M059J (cell line): Measurements from ENCODE around the gene BAIAP2L1. TPM values are rescaled to one million over a fixed set of nuclear protein-coding genes. Genes with fewer than 3 reads are reported as not detected.
"Not testable (repeated sequence)": the region's sequence is repeated elsewhere in the genome, so short reads cannot be mapped to it uniquely, and the experiment has no call there.

Source experiments
- DNase-seq: peaks from one replicate; pipeline ENCODE4 v3.0.0-alpha.2; 2012; ENCODE audit warnings: low read depth
- total RNA-seq: library from RNA; depleted of rRNA; stranded (reverse); fragments of >200 nt; shearing (Covaris generic); gene quantifications from 2 replicates; pipeline ENCODE4 v1.2.3, GENCODE V29; 2014; rRNA removed

The BAIAP2L1 gene, protein sequence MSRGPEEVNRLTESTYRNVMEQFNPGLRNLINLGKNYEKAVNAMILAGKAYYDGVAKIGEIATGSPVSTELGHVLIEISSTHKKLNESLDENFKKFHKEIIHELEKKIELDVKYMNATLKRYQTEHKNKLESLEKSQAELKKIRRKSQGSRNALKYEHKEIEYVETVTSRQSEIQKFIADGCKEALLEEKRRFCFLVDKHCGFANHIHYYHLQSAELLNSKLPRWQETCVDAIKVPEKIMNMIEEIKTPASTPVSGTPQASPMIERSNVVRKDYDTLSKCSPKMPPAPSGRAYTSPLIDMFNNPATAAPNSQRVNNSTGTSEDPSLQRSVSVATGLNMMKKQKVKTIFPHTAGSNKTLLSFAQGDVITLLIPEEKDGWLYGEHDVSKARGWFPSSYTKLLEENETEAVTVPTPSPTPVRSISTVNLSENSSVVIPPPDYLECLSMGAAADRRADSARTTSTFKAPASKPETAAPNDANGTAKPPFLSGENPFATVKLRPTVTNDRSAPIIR
- 19.3 and 28.7 TPM in 2 replicates for total RNA-seq

DNA sequence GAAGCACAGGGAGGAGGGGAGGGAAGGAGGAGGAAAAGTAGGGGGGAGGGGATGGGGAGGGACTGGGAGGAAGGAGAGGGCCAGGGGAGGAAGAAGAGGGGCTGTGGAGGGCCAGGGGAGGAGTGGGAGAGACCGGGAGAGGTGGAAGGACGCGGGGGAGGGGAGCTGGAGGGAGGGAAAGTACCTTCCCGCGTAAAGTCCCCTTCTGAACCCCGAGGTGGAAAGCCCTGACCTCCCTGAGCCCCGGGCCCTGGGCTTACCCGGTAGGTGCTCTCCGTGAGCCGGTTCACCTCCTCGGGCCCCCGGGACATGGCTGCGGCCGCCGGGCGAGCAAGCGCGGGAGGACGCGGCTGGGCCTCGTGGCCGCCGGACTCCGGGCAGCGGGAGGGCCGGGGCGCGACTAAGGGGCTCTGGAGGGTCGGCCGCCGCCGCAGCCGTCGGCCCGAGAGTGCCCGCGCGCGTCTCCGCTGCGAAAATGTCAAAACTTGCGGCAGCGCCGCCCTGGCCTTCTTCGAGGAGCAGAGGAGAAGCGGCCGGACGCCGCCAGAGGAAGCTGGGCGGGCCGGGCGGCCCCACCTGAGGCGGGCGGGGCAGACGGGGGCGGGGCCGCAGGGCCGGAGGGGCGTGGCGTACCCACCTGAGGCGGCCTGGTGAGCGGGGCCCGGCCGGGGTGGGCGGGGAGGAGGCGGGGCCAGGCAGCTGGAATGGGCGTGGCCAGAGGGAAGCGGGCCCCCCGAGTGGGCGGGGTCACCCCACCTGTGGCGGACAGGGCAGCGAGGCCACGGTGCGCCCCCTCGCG is at the start of gene BAIAP2L1:
Gene BAIAP2L1 (minus strand): TSS at position 549 of the 799 bp plus-strand sequence. CDS start 238 bp downstream, at position 311.
- DNase-seq: peak; percentile 82

- DNase-seq: no peak
These were observed 47.9 kb upstream of the BAIAP2L1 start for GRCh38 chr7:98448766-98449165.

GRCh38 chr7:98440992-98441391 is 40.1 kb upstream of the BAIAP2L1 start:
- DNase-seq: not testable (repeated sequence)

GRCh38 chr7:98439484-98439883 is 38.6 kb upstream of the BAIAP2L1 start:
- no peak for DNase-seq

DNA sequence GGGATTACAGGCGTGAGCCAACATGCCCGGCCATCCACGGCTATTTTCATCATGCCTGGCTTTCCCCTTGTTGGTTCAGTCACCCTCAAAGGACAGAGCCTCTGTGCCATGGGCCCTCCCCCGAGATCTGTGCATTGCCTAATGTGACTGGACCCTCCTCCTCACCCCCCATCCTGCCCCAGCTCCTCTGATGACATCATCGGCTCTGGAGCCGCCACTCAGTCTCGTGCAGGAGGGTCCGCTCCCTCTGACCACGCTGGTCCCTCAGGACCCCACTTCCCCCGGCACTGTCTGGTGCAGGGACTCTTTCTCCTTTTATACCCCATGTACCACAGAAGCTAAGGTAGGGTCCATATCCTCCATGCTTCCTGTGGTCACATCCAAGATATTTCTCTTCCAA is 33.2 kb upstream of the BAIAP2L1 start:
- DNase-seq: no peak

DNA sequence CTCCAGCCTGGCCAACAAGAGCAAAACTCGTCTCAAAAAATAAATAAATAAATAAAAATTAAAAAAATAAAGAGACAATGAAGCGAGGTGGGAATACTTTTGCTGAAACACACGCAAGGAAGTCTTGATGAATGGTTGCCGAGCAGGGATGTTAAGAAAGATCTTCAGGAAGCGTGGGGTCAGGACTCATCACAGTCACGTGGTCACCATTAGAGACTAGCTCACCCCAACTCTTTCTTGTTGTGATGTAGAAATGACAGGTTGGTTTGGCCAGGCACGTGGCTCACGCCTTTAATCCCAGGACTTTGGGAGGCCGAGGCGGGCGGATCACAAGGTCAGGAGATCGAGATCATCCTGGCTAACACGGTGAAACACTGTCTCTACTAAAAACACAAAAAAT is 28.9 kb upstream of the BAIAP2L1 start:
- no peak for DNase-seq

DNA sequence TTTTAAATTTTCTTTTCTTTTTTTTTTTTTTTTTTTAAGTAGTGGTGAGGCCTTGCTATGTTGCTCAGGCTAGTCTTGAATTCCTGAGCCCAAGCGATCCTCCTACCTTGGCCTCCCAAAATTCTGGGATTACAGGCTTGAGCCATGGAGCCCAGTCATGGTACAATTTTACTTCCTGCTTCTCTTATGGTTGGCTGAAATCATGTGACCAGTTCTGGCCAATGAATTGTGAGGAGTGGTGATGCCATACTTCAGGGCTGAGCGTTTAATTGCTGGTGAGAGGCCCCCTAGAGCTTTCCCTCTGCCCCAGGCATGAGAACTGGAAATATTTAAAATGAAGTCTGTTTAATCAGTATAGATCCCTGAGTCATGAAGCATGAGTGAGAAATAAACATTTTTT is 22.2 kb upstream of the BAIAP2L1 start:
- DNase-seq: peak; percentile 60

DNA sequence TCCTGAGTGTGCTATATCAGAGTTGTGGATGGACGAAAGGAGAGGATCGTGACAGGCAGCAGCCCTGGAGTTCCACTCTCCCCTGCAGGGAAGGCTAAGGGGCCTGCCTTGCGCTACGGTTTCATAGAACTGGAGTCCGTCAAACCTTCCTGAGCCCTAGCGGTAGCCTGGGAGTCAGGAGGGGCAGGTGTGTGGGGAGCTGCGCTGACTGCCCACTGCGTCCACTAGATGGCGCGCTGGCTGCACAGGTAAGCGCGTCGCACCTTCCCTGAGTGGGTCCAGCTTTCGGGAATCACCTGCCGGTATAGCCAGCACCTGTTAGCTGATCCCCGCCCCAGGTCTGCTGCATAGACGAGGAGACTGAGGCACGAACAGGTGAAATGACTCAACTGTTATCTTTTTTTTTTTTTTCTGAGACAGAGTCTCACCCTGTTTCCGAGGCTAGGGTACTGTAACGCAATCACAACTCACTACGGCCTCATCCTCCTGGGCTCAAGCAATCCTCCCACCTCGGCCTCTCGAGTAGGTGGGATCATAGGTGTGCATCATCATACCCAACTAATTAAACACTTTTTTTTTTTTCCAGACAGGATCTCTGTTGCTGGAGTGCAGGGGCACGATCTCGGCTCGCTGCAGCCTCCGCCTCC is 20.2 kb upstream of the BAIAP2L1 start:
- DNase-seq: peak; percentile 59

- not testable (repeated sequence) for DNase-seq
These were observed 19.1 kb upstream of the BAIAP2L1 start for GRCh38 chr7:98419988-98420387.

DNA sequence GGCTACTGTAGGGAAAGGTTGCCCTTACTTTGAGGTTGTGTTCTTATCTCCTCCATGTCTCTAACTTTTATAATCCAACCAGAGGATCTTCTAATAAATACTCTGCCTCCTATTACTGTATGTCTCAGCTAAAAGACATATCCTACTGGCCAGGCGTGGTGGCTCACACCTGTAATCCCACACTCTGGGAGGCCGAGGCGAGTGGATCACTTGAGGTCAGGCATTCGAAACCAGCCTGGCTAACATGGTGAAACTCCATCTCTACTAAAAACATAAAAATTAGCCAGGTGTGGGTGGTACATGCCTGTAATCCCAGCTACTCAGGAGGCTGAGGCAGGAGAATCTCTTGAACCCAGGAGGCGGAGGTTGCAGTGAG is 18.4 kb upstream of the BAIAP2L1 start:
- not testable (repeated sequence) for DNase-seq

DNA sequence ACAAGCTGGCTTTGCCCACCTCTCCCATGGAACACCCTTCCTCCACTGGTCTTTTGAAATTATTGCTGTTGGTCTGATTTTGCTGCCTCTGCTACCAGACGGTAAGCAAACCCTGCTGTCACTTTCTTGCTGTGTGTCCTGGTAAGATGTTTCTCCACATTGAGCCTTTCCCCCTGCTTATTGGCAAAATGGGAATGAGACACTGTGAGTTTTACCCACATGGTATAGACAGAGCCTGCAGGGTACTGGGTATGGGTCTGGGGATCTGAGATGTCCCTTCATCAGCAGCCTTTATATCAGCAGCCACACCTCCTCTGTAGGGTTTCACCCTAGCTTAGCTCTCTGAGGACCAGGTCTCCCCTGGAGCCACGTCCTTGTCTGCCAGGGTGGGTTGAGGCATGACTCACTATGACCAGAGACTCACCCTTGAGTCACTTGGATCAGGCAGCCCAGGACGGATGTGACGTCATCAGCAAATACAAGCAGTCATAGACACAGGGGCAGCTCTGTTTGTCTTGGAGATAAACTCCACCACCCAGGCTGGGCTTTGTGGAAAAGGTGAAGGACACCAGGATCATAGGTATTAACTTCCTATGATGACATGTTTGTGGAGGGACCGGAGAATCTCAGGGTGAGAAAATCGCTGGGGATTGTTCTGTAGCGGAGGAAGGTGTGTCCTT is 17.9 kb upstream of the BAIAP2L1 start:
- DNase-seq: peak; percentile 98

GRCh38 chr7:98418271-98418635 is 17.4 kb upstream of the BAIAP2L1 start:
- peak; percentile 52 for DNase-seq

GRCh38 chr7:98417604-98418270 is 16.8 kb upstream of the BAIAP2L1 start:
- DNase-seq: peak; percentile 42

DNA sequence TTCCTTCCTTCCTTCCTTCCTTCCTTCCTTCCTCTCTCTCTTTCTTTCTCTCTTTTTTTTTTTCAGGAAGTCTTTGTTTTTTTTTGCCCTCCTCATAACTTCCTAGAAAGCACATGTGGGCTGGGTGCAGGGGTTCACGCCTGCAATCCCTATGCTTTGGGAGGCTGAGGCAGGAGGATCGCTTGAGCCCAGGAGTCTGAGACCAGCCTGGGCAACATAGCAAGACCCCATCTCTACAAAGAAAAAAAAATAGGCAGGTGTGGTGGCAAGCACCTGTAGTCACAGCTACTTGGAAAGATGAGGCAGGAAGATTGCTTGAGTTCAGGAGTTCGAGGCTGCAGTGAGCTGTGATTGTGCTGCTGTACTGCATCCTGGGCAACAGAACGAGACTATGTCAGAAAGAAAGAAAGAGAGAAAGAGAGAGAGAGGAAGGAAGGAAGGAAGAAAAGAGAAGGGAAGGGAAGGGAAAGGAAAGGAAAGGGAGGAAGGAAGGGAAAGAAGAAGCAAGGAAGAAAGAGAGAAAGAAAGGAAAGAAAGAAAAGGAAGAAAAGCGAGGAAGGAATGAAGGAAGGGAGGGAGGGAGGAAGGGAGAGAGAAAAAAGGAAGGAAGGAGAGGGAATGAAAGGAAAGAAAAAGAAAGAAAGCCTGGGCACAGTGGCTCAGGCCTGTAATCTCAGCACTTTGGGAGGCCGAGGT is 13.5 kb upstream of the BAIAP2L1 start:
- no peak for DNase-seq

DNA sequence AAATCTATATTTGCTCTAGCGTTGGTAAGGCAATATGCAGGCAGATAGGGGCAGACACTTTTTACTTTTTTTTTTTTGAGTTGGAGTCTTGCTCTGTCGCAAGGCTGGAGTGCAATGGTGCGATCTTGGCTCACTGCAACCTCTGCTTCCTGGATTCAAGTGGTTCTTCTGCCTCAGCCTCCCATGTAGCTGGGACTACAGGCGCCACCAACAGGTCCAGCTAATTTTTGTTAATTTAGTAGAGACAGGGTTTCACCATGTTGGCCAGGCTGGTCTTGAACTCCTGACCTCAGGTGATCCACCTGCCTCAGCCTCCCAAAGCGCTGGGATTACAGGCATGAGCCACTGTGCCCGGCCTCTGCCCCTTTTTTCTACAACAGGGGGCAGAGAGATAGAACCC is 12.8 kb upstream of the BAIAP2L1 start:
- not testable (repeated sequence) for DNase-seq

DNA sequence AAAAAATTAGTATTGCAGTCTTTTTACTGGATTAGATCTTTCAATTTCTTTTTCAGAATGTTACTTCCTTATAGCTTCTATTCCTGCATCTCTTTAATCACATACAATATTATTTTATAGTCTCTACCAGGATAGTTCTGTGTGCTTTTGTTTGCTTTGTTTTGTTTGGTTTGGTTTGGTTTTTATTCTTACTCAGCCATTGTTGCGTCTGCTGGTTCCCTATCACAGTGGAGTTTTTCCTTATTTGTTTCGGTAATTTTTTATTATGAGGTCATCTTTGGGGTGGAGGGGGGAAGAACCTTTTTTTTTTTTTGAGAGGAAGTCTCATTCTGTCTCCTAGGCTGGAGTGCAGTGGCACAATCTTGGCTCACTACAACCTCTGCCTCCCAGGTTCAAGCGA is 9.0 kb upstream of the BAIAP2L1 start:
- no peak for DNase-seq

DNA sequence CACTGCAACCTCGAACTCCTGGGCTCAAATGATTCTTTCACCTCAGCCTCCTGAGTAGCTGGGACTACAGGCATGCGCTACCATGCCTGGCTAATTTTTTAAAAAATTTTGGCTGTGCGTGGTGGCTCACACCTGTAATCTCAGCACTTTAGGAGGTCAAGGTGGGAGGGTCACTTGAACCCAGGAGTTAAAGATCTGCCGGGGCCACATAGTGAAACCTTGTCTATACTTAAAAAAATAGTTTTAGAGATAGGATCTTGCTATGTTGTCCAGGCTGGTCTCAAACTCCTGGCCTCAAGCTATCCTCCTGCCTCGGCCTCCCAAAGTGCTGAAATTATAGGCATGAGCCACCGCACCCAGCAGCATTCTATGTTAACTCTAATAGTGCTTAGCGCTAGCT is 7.3 kb upstream of the BAIAP2L1 start:
- DNase-seq: not testable (repeated sequence)

GRCh38 chr7:98406827-98407226 is 5.9 kb upstream of the BAIAP2L1 start:
- DNase-seq: no peak

- no peak for DNase-seq
These were observed 4.0 kb upstream of the BAIAP2L1 start for GRCh38 chr7:98404840-98405239.

DNA sequence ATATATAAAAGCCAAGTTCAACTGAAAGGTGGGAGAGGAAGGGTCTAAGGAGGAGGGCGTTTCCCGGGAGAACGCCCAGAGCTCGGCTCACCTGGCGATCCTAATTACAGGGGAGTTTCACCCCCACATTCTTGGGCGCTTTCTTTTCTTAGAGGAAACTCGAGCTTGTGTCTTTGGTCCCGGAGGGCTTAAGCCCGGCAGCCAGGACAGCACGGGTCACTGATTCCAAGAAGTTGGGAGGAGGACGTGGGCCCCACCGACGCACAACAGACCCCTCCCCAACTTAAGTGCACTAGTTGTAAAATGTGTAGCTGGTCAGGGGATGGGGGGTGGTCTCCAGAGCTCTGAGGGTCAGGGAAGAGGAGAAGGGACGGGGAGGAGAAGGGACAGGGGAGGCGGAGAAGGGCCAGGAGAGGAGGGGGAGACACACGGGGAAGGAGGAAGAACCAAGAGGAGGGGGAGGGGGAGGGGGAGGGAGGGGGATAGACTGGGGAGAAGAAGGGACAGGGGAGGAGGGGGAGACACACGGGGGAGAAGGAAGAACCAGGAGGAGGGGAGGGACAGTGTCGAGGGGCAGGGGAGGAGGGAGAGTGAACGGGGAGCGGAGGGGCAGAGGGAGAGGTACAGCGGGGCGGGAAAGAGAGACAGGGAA is 874 bp downstream of the BAIAP2L1 start:
- DNase-seq: peak; percentile 73
